ENCODE results near the gene ICAM5. TPM values are rescaled to one million over a fixed set of nuclear protein-coding genes. Genes with fewer than 3 reads are reported as not detected.
A peak's percentile ranks its signal among the peaks of the same experiment; 100 is the strongest.

The ICAM5 gene
- polyA plus RNA-seq, 1 donor from 2014 or later: not detected

GRCh38 chr19:10259162-10259905 is 30.4 kb upstream of the ICAM5 start:
- Mint-ChIP-seq H3K4me3 (peak overlapping the region in 1 of 4 donors; percentile 72), H3K4me1 (peaks cover 0 to 2% (median 0%) of the 10 kb centered on the region in 3 donors), H3K27ac (peak overlapping the region; percentile 31 to 95 (median 82)), H3K27me3 (no peaks in the 10 kb centered on the region), H3K9me3 (no peaks in the 10 kb centered on the region), H3K36me3 (no peaks in the 10 kb centered on the region)

GRCh38 chr19:10260141-10260584 is 29.6 kb upstream of the ICAM5 start:
- Mint-ChIP-seq H3K36me3 (no peaks in the 10 kb centered on the region), H3K27ac (peak overlapping the region in 1 of 3 donors; percentile 53), H3K9me3 (no peaks in the 10 kb centered on the region), H3K4me1 (peaks cover 0 to 2% (median 0%) of the 10 kb centered on the region in 3 donors), H3K27me3 (no peaks in the 10 kb centered on the region), H3K4me3 (peak overlapping the region in 1 of 4 donors; percentile 35)

- Mint-ChIP-seq H3K9me3 (no peaks in the 10 kb centered on the region), H3K27ac (peak overlapping the region in 1 of 3 donors; percentile 47), H3K36me3 (no peaks in the 10 kb centered on the region), H3K27me3 (no peaks in the 10 kb centered on the region), H3K4me3 (no peak overlapping the region), H3K4me1 (peaks cover 0 to 2% (median 0%) of the 10 kb centered on the region in 3 donors)
Observed at GRCh38 chr19:10262771-10263170, 27.0 kb upstream of the ICAM5 start.

GRCh38 chr19:10266706-10267105 is 23.0 kb upstream of the ICAM5 start:
- peak overlapping the region in 1 of 3 donors; percentile 29 for H3K27ac Mint-ChIP-seq
- H3K9me3 Mint-ChIP-seq: no peaks in the 10 kb centered on the region
- peaks cover 3 to 18% (median 5%) of the 10 kb centered on the region in 3 donors for H3K4me1 Mint-ChIP-seq
- H3K36me3 Mint-ChIP-seq: no peaks in the 10 kb centered on the region
- no peaks in the 10 kb centered on the region for H3K27me3 Mint-ChIP-seq
- no peak overlapping the region for H3K4me3 Mint-ChIP-seq

GRCh38 chr19:10268071-10268470 is 21.7 kb upstream of the ICAM5 start:
- Mint-ChIP-seq H3K9me3 (no peaks in the 10 kb centered on the region), H3K27ac (peak overlapping the region in 1 of 3 donors; percentile 97), H3K4me1 (peaks cover 9 to 25% (median 11%) of the 10 kb centered on the region in 3 donors), H3K27me3 (no peaks in the 10 kb centered on the region), H3K36me3 (no peaks in the 10 kb centered on the region), H3K4me3 (peak overlapping the region in 1 of 4 donors; percentile 52)

- Mint-ChIP-seq H3K4me3 (peak overlapping the region; percentile 84 to 95 (median 90)), H3K27ac (peak overlapping the region; percentile 97 to 99 (median 98)), H3K9me3 (no peaks in the 10 kb centered on the region), H3K4me1 (peaks cover 14 to 31% (median 15%) of the 10 kb centered on the region in 3 donors), H3K27me3 (no peaks in the 10 kb centered on the region), H3K36me3 (peaks cover 3% of the 10 kb centered on the region)
Observed at GRCh38 chr19:10269333-10270179, 20.2 kb upstream of the ICAM5 start.

- H3K4me3 Mint-ChIP-seq: peak overlapping the region; percentile 84 to 95 (median 90)
- no peaks in the 10 kb centered on the region for H3K9me3 Mint-ChIP-seq
- H3K27ac Mint-ChIP-seq: peak overlapping the region; percentile 97 to 99 (median 98)
- peaks cover 17 to 36% (median 18%) of the 10 kb centered on the region in 3 donors for H3K4me1 Mint-ChIP-seq
- H3K27me3 Mint-ChIP-seq: no peaks in the 10 kb centered on the region
- H3K36me3 Mint-ChIP-seq: peaks cover 3% of the 10 kb centered on the region
Observed at GRCh38 chr19:10270180-10270615, 19.6 kb upstream of the ICAM5 start.

- peak within 1 kb of the TSS; percentile 97 to 99 (median 98) for H3K27ac Mint-ChIP-seq
- H3K4me3 Mint-ChIP-seq: peak within 1 kb of the TSS; percentile 84 to 95 (median 90)
Observed at GRCh38 chr19:10270616-10271394, 18.9 kb upstream of the ICAM5 start, which contains the start of gene ICAM1. Gene ICAM1, plus strand, starts transcription at chr19:10271120. Its CDS starts 40 bp downstream, at chr19:10271160.

GRCh38 chr19:10271543-10272086 is 18.1 kb upstream of the ICAM5 start:
- no peaks in the 10 kb centered on the region for H3K27me3 Mint-ChIP-seq
- H3K36me3 Mint-ChIP-seq: peaks cover 3% of the 10 kb centered on the region
- no peaks in the 10 kb centered on the region for H3K9me3 Mint-ChIP-seq
- H3K4me3 Mint-ChIP-seq: peak overlapping the region; percentile 84 to 95 (median 90)
- peaks cover 18 to 36% (median 19%) of the 10 kb centered on the region in 3 donors for H3K4me1 Mint-ChIP-seq
- H3K27ac Mint-ChIP-seq: peak overlapping the region; percentile 97 to 99 (median 98)

More at GRCh38 chr19:10270616-10271394, 18.9 kb upstream of the ICAM5 start, which contains the start of gene ICAM1:
- Mint-ChIP-seq H3K4me1 (peaks cover 18 to 36% (median 19%) of the 10 kb centered on the region in 3 donors), H3K9me3 (no peaks in the 10 kb centered on the region), H3K27me3 (no peaks in the 10 kb centered on the region), H3K36me3 (peaks cover 3% of the 10 kb centered on the region)

GRCh38 chr19:10274589-10274988 is 15.2 kb upstream of the ICAM5 start:
- Mint-ChIP-seq H3K27ac (peak overlapping the region in 2 of 3 donors; percentile 73 to 84), H3K4me3 (peak overlapping the region in 2 of 4 donors; percentile 64 to 68), H3K27me3 (no peaks in the 10 kb centered on the region), H3K4me1 (peaks cover 23 to 36% (median 24%) of the 10 kb centered on the region in 3 donors), H3K36me3 (peaks cover 3% of the 10 kb centered on the region), H3K9me3 (no peaks in the 10 kb centered on the region)

GRCh38 chr19:10277795-10278589 is 11.8 kb upstream of the ICAM5 start:
- Mint-ChIP-seq H3K4me3 (peak overlapping the region in 1 of 4 donors; percentile 41), H3K4me1 (peaks cover 15 to 20% (median 19%) of the 10 kb centered on the region in 3 donors), H3K36me3 (peaks cover 5% of the 10 kb centered on the region), H3K27ac (peak overlapping the region; percentile 36 to 94 (median 52)), H3K9me3 (no peaks in the 10 kb centered on the region), H3K27me3 (no peaks in the 10 kb centered on the region)

- peaks cover 13 to 19% (median 17%) of the 10 kb centered on the region in 3 donors for H3K4me1 Mint-ChIP-seq
- no peaks in the 10 kb centered on the region for H3K9me3 Mint-ChIP-seq
- peak overlapping the region in 1 of 4 donors; percentile 4 for H3K4me3 Mint-ChIP-seq
- peak overlapping the region in 2 of 3 donors; percentile 52 to 77 for H3K27ac Mint-ChIP-seq
- no peaks in the 10 kb centered on the region for H3K27me3 Mint-ChIP-seq
- H3K36me3 Mint-ChIP-seq: peaks cover 4% of the 10 kb centered on the region
Observed at GRCh38 chr19:10278935-10279334, 10.8 kb upstream of the ICAM5 start.

- Mint-ChIP-seq H3K27ac (peak overlapping the region in 2 of 3 donors; percentile 8 to 91), H3K4me1 (peaks cover 6 to 15% (median 11%) of the 10 kb centered on the region in 3 donors), H3K27me3 (no peaks in the 10 kb centered on the region), H3K36me3 (peaks cover 2% of the 10 kb centered on the region), H3K4me3 (peak overlapping the region in 2 of 4 donors; percentile 47 to 85), H3K9me3 (no peaks in the 10 kb centered on the region)
Observed at GRCh38 chr19:10279737-10280442, 9.9 kb upstream of the ICAM5 start.

Measured in IgD-negative memory B cell (primary cell).